Liver (tissue), 9 donors: Measurements from ENCODE around the gene GPR156. TPM values are rescaled to one million over a fixed set of nuclear protein-coding genes. Genes with fewer than 3 reads are reported as not detected.

Experiments used
- DNase-seq: peaks from one replicate; pipeline ENCODE4 v3.0.0-alpha.2; 2017; ENCODE audit warnings: low spot score
- H3K27ac ChIP-seq, 2 donors: one replicate each; pipeline ENCODE4 v1.7.0; 2013; ENCODE audit warnings: inconsistent platforms in 2 of 2, low read length in 2 of 2, control low read depth in 1 of 2, low read depth in 1 of 2, mild to moderate bottlenecking in 1 of 2
- H3K27me3 ChIP-seq, 4 donors: one replicate each; pipeline versions ENCODE4 v1.6.1 to v1.7.0; 2013; ENCODE audit warnings: low read length in 3 of 4, inconsistent platforms in 1 of 4, mild to moderate bottlenecking in 1 of 4, moderate library complexity in 1 of 4; ENCODE audit not compliant: control insufficient read depth in 4 of 4, insufficient read depth in 4 of 4
- H3K36me3 ChIP-seq, 4 donors: one replicate each; pipeline versions ENCODE4 v1.6.1 to v1.7.0; 2013; ENCODE audit warnings: low read length in 3 of 4, mild to moderate bottlenecking in 3 of 4, low read depth in 1 of 4, moderate library complexity in 1 of 4; ENCODE audit not compliant: control insufficient read depth in 4 of 4, insufficient read depth in 3 of 4
- H3K4me1 ChIP-seq, 4 donors: one replicate each; pipeline versions ENCODE4 v1.6.1 to v1.7.0; 2013; ENCODE audit warnings: low read length in 3 of 4, mild to moderate bottlenecking in 3 of 4, moderate library complexity in 1 of 4; ENCODE audit not compliant: control insufficient read depth in 4 of 4, insufficient read depth in 4 of 4
- H3K4me3 ChIP-seq, 3 donors: one replicate each; pipeline versions ENCODE4 v1.6.1 to v1.7.0; 2013; ENCODE audit warnings: low read length in 3 of 3, control low read depth in 1 of 3, low read depth in 1 of 3, mild to moderate bottlenecking in 1 of 3
- H3K9ac ChIP-seq, 2 donors: one replicate each; pipeline ENCODE4 v1.7.0; 2013; ENCODE audit warnings: low read length in 2 of 2, mild to moderate bottlenecking in 2 of 2, moderate library complexity in 2 of 2, control low read depth in 1 of 2, low read depth in 1 of 2
- H3K9me3 ChIP-seq, 4 donors: one replicate each; pipeline versions ENCODE4 v1.6.1 to v1.7.0; 2013; ENCODE audit warnings: low read length in 3 of 4; ENCODE audit not compliant: control insufficient read depth in 4 of 4
- EGR1 ChIP-seq, 2 donors: IDR thresholded peaks; 2 replicates each; pipeline ENCODE4 v1.6.1; 2016 to 2018; ENCODE audit warnings: antibody characterized with exemption in 2 of 2, low read depth in 2 of 2
- FOXA1 ChIP-seq: IDR thresholded peaks from 2 replicates; pipeline ENCODE4 v1.6.1; 2016; ENCODE audit warnings: antibody characterized with exemption
- FOXA2 ChIP-seq: IDR thresholded peaks from 2 replicates; pipeline ENCODE4 v1.6.1; 2016; ENCODE audit warnings: antibody characterized with exemption
- GABPA ChIP-seq, 2 donors: IDR thresholded peaks in 1 of 2; conservative IDR thresholded peaks in 1 of 2; 2 replicates each; pipeline ENCODE4 v1.6.1; 2016; ENCODE audit warnings: antibody characterized with exemption in 2 of 2, mild to moderate bottlenecking in 1 of 2, moderate library complexity in 1 of 2
- HNF4A ChIP-seq, 2 donors: conservative IDR thresholded peaks; 2 replicates each; pipeline ENCODE4 v1.6.1; 2016; ENCODE audit warnings: antibody characterized with exemption in 2 of 2, mild to moderate bottlenecking in 2 of 2
- HNF4G ChIP-seq: IDR thresholded peaks from 2 replicates; pipeline ENCODE4 v1.6.1; 2016; ENCODE audit warnings: antibody characterized with exemption
- JUND ChIP-seq, 2 donors: IDR thresholded peaks; 2 replicates each; pipeline ENCODE4 v1.6.1; 2016; ENCODE audit warnings: antibody characterized with exemption in 2 of 2
- NR2F2 ChIP-seq: IDR thresholded peaks from 2 replicates; pipeline ENCODE4 v1.6.1; 2016; ENCODE audit warnings: antibody characterized with exemption
- RAD21 ChIP-seq, 2 donors: IDR thresholded peaks; 2 replicates each; pipeline ENCODE4 v1.6.1; 2016; ENCODE audit warnings: antibody characterized with exemption in 2 of 2, mild to moderate bottlenecking in 2 of 2
- RXRA ChIP-seq, 2 donors: IDR thresholded peaks; 2 replicates each; pipeline ENCODE4 v1.6.1; 2017 to 2018; ENCODE audit warnings: antibody characterized with exemption in 2 of 2, mild to moderate bottlenecking in 1 of 2
- SP1 ChIP-seq: IDR thresholded peaks from 2 replicates; pipeline ENCODE4 v1.6.1; 2018; ENCODE audit warnings: antibody characterized with exemption, mild to moderate bottlenecking
- TAF1 ChIP-seq: conservative IDR thresholded peaks from 2 replicates; pipeline ENCODE4 v1.6.1; 2016; ENCODE audit warnings: antibody characterized with exemption, mild to moderate bottlenecking
- YY1 ChIP-seq: IDR thresholded peaks from 2 replicates; pipeline ENCODE4 v1.6.1; 2016; ENCODE audit warnings: antibody characterized with exemption, mild to moderate bottlenecking
- WGBS: extraction: QIAGEN DNeasy Blood & Tissue Kit; methylation state at CpG from one replicate; pipeline ENCODE4 v1.1.7; 2013; 5-methylcytosine and 5-hydroxymethylcytosine counted together
- polyA plus RNA-seq, 2 donors: library from polyadenylated mRNA; stranded (reverse) in 1 of 2; unstranded in 1 of 2; fragments of 200-250 nt in 1 of 2; fragments of >200 nt in 1 of 2; fragmentation: Nextera tagmentation in 1 of 2; extraction: Ambion mirVana in 1 of 2; gene quantifications; one replicate each; pipeline versions ENCODE4 v1.2.1 to v1.2.3, GENCODE V29; 2013 to 2015
- total RNA-seq, 2 donors: library from RNA; depleted of rRNA; stranded (reverse); fragments of >200 nt; gene quantifications; one replicate each; pipeline ENCODE4 v1.2.3, GENCODE V29; 2014
- TF ChIP-seq, protein P1 (sequence below): IDR thresholded peaks from 2 replicates; pipeline ENCODE4 v1.6.1; 2016; ENCODE audit warnings: antibody characterized with exemption
- TF ChIP-seq, protein P2 (sequence below): fragments of 150-350 bp; IDR thresholded peaks from 2 replicates; pipeline ENCODE4 v1.5.1; 2017; ENCODE audit warnings: improper control_type of control experiment, low read depth, low read length; ENCODE audit not compliant: missing input control
- TF ChIP-seq, protein P3 (sequence below): IDR thresholded peaks from 2 replicates; pipeline ENCODE4 v1.6.1; 2016; ENCODE audit warnings: antibody characterized with exemption
- TF ChIP-seq, protein P4 (sequence below): IDR thresholded peaks from 2 replicates; pipeline ENCODE4 v1.6.1; 2016; ENCODE audit warnings: antibody characterized with exemption
- TF ChIP-seq, protein P5 (sequence below): IDR thresholded peaks from 2 replicates; pipeline ENCODE4 v1.6.1; 2016; ENCODE audit warnings: antibody characterized with exemption, mild to moderate bottlenecking
- donor health status: healthy.
- donor health status: healthy.
- donor health status: healthy.
- donor health status: healthy.
- donor health status: healthy.

GPR156 gene
- total and polyA plus RNA-seq, 4 donors, result 0.02 to 0.17 (median 0.09) TPM; not detected in 1

DNA sequence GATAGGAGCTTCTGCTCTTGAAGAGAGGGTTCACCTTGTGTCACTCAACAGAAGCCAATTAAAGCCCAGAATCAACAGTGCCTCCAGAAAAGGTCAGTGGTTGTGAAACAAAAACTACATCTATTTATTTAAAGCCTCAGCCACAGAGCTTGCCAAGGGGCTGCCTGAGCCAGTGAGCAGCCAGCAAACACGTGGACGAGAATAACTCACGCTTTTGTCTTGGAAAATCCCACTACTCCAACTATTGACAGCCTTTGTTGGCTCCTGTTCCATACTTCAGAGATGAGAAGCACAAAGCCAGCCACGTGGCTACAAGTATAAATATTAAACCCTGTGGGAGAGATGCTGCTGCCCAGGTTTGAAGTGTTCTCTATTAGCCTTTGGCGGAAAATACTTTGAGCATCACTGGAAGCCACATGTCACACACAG is 10.3 kb downstream of the GPR156 start:
- peaks cover 0 to 21% (median 4%) of the 10 kb centered on the region in 4 donors for H3K27me3 ChIP-seq

More for the DNA sequence above, 10.3 kb downstream of the GPR156 start:
- H3K4me1 ChIP-seq, result peaks cover 0 to 6% (median 4%) of the 10 kb centered on the region in 4 donors
- no peak overlapping the region for H3K9ac ChIP-seq
- 26% methylated on average over 5 of the region's 5 CpGs for WGBS
- no peak overlapping the region for H3K27ac ChIP-seq
- no peaks in the 10 kb centered on the region for H3K36me3 ChIP-seq
- DNase-seq, result no peak
- no peak overlapping the region for H3K4me3 ChIP-seq
- TF ChIP-seq GABPA (IDR thresholded peaks at IDR 0.05 in 1 of 2, conservative IDR thresholded peaks at IDR 0.05 in 1 of 2), result no peak
- TF ChIP-seq HNF4A (conservative IDR thresholded peaks at IDR 0.05), result peak; percentile 69 to 79
- TF ChIP-seq, protein P1, sequence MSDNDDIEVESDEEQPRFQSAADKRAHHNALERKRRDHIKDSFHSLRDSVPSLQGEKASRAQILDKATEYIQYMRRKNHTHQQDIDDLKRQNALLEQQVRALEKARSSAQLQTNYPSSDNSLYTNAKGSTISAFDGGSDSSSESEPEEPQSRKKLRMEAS, result peak; percentile 81
- peak; percentile 69 to 79 for TF ChIP-seq JUND (IDR thresholded peaks at IDR 0.05)
- peak; percentile 93 to 94 for TF ChIP-seq RXRA (IDR thresholded peaks at IDR 0.05)
- peak; percentile 97 for TF ChIP-seq FOXA2
- peak; percentile 62 for TF ChIP-seq YY1
- TF ChIP-seq NR2F2, result peak; percentile 82
- TF ChIP-seq, protein P2, sequence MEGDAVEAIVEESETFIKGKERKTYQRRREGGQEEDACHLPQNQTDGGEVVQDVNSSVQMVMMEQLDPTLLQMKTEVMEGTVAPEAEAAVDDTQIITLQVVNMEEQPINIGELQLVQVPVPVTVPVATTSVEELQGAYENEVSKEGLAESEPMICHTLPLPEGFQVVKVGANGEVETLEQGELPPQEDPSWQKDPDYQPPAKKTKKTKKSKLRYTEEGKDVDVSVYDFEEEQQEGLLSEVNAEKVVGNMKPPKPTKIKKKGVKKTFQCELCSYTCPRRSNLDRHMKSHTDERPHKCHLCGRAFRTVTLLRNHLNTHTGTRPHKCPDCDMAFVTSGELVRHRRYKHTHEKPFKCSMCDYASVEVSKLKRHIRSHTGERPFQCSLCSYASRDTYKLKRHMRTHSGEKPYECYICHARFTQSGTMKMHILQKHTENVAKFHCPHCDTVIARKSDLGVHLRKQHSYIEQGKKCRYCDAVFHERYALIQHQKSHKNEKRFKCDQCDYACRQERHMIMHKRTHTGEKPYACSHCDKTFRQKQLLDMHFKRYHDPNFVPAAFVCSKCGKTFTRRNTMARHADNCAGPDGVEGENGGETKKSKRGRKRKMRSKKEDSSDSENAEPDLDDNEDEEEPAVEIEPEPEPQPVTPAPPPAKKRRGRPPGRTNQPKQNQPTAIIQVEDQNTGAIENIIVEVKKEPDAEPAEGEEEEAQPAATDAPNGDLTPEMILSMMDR, result no peak
- TF ChIP-seq FOXA1, result peak; percentile 95
- TF ChIP-seq TAF1, result peak; percentile 15
- TF ChIP-seq SP1, result peak; percentile 89
- TF ChIP-seq, protein P3, sequence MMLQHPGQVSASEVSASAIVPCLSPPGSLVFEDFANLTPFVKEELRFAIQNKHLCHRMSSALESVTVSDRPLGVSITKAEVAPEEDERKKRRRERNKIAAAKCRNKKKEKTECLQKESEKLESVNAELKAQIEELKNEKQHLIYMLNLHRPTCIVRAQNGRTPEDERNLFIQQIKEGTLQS, result no peak
- TF ChIP-seq EGR1 (IDR thresholded peaks at IDR 0.05; ENCODE audit: low read depth in 2 of 2), result peak in 1 of 2 donors; percentile 52
- TF ChIP-seq, protein P4, sequence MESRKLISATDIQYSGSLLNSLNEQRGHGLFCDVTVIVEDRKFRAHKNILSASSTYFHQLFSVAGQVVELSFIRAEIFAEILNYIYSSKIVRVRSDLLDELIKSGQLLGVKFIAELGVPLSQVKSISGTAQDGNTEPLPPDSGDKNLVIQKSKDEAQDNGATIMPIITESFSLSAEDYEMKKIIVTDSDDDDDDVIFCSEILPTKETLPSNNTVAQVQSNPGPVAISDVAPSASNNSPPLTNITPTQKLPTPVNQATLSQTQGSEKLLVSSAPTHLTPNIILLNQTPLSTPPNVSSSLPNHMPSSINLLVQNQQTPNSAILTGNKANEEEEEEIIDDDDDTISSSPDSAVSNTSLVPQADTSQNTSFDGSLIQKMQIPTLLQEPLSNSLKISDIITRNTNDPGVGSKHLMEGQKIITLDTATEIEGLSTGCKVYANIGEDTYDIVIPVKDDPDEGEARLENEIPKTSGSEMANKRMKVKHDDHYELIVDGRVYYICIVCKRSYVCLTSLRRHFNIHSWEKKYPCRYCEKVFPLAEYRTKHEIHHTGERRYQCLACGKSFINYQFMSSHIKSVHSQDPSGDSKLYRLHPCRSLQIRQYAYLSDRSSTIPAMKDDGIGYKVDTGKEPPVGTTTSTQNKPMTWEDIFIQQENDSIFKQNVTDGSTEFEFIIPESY, result peak; percentile 74
- TF ChIP-seq HNF4G, result no peak
- TF ChIP-seq, protein P5, sequence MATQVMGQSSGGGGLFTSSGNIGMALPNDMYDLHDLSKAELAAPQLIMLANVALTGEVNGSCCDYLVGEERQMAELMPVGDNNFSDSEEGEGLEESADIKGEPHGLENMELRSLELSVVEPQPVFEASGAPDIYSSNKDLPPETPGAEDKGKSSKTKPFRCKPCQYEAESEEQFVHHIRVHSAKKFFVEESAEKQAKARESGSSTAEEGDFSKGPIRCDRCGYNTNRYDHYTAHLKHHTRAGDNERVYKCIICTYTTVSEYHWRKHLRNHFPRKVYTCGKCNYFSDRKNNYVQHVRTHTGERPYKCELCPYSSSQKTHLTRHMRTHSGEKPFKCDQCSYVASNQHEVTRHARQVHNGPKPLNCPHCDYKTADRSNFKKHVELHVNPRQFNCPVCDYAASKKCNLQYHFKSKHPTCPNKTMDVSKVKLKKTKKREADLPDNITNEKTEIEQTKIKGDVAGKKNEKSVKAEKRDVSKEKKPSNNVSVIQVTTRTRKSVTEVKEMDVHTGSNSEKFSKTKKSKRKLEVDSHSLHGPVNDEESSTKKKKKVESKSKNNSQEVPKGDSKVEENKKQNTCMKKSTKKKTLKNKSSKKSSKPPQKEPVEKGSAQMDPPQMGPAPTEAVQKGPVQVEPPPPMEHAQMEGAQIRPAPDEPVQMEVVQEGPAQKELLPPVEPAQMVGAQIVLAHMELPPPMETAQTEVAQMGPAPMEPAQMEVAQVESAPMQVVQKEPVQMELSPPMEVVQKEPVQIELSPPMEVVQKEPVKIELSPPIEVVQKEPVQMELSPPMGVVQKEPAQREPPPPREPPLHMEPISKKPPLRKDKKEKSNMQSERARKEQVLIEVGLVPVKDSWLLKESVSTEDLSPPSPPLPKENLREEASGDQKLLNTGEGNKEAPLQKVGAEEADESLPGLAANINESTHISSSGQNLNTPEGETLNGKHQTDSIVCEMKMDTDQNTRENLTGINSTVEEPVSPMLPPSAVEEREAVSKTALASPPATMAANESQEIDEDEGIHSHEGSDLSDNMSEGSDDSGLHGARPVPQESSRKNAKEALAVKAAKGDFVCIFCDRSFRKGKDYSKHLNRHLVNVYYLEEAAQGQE, result peak; percentile 63
- peak; percentile 50 to 51 for TF ChIP-seq RAD21 (IDR thresholded peaks at IDR 0.05)
- no peaks in the 10 kb centered on the region for H3K9me3 ChIP-seq
